Measurements from ENCODE around the gene BTBD9. TPM values are rescaled to one million over a fixed set of nuclear protein-coding genes. Genes with fewer than 3 reads are reported as not detected.

Gene BTBD9
- total RNA-seq, 1 experiment from 2014 or later = 19.4 TPM

- BruUV-seq (replicated peaks) = no TSS peak
- H3K9me3 Mint-ChIP-seq (ENCODE audit: low read depth, unreplicated experiment) = no peaks in the 10 kb centered on the region
- no peak overlapping the region for H3K27ac Mint-ChIP-seq (ENCODE audit: unreplicated experiment)
- CTCF ChIA-PET = interaction anchor here (0.6 kb wide), 1 partner anchor 352 kb away, joined by 4 read pairs; no protein-coding TSS in a partner anchor
- no peak overlapping the region for H3K4me3 Mint-ChIP-seq (ENCODE audit: low read depth, unreplicated experiment)
- peaks cover 8% of the 10 kb centered on the region for H3K4me1 Mint-ChIP-seq (ENCODE audit: low read depth, unreplicated experiment)
- no peak for TF ChIP-seq CTCF (IDR thresholded peaks at IDR 0.05; ENCODE audit: unreplicated experiment)
- H3K27me3 Mint-ChIP-seq (ENCODE audit: unreplicated experiment) = no peaks in the 10 kb centered on the region
- DNase-seq = no peak
- H3K36me3 Mint-ChIP-seq (ENCODE audit: insufficient read depth, unreplicated experiment) = peaks cover 18% of the 10 kb centered on the region
- intact Hi-C loops (cut with micrococcal nuclease; ENCODE audit: unreplicated experiment) = no loop called here
These were observed 486.5 kb downstream of the BTBD9 start for GRCh38 chr6:38153076-38153797.

GRCh38 chr6:38152620-38153019, 487.1 kb downstream of the BTBD9 start:
- no peak for TF ChIP-seq CTCF (IDR thresholded peaks at IDR 0.05; ENCODE audit: unreplicated experiment)
- no peak overlapping the region for H3K27ac Mint-ChIP-seq (ENCODE audit: unreplicated experiment)
- no peak overlapping the region for H3K4me3 Mint-ChIP-seq (ENCODE audit: low read depth, unreplicated experiment)
- CTCF ChIA-PET = interaction anchor here (0.6 kb wide), 1 partner anchor 353 kb away, joined by 4 read pairs; no protein-coding TSS in a partner anchor
- no peaks in the 10 kb centered on the region for H3K9me3 Mint-ChIP-seq (ENCODE audit: low read depth, unreplicated experiment)
- H3K36me3 Mint-ChIP-seq (ENCODE audit: insufficient read depth, unreplicated experiment) = peaks cover 14% of the 10 kb centered on the region
- H3K4me1 Mint-ChIP-seq (ENCODE audit: low read depth, unreplicated experiment) = peaks cover 8% of the 10 kb centered on the region
- no peaks in the 10 kb centered on the region for H3K27me3 Mint-ChIP-seq (ENCODE audit: unreplicated experiment)
- no peak for DNase-seq
- no TSS peak for BruUV-seq (replicated peaks)
- intact Hi-C loops (cut with micrococcal nuclease; ENCODE audit: unreplicated experiment) = no loop called here

- Mint-ChIP-seq H3K4me3 (ENCODE audit: low read depth, unreplicated experiment) (no peak overlapping the region), H3K27ac (ENCODE audit: unreplicated experiment) (no peak overlapping the region), H3K4me1 (ENCODE audit: low read depth, unreplicated experiment) (peaks cover 8% of the 10 kb centered on the region), H3K27me3 (ENCODE audit: unreplicated experiment) (no peaks in the 10 kb centered on the region), H3K36me3 (ENCODE audit: insufficient read depth, unreplicated experiment) (peaks cover 8% of the 10 kb centered on the region), H3K9me3 (ENCODE audit: low read depth, unreplicated experiment) (no peaks in the 10 kb centered on the region)
- no peak for DNase-seq
- BruUV-seq (replicated peaks) = no TSS peak
- TF ChIP-seq CTCF (IDR thresholded peaks at IDR 0.05; ENCODE audit: unreplicated experiment) = no peak
- intact Hi-C loops (cut with micrococcal nuclease; ENCODE audit: unreplicated experiment) = no loop called here
- CTCF ChIA-PET = no interaction called here
These were observed 487.9 kb downstream of the BTBD9 start for GRCh38 chr6:38151580-38152500.

- no TSS peak for BruUV-seq (replicated peaks)
- CTCF ChIA-PET = interaction anchor here (0.5 kb wide), 1 partner anchor 31 kb away, joined by 3 read pairs; no protein-coding TSS in a partner anchor
- Mint-ChIP-seq H3K4me3 (ENCODE audit: low read depth, unreplicated experiment) (no peak overlapping the region), H3K27ac (ENCODE audit: unreplicated experiment) (no peak overlapping the region), H3K27me3 (ENCODE audit: unreplicated experiment) (no peaks in the 10 kb centered on the region), H3K36me3 (ENCODE audit: insufficient read depth, unreplicated experiment) (peaks cover 13% of the 10 kb centered on the region), H3K9me3 (ENCODE audit: low read depth, unreplicated experiment) (no peaks in the 10 kb centered on the region), H3K4me1 (ENCODE audit: low read depth, unreplicated experiment) (peaks cover 18% of the 10 kb centered on the region)
- intact Hi-C loops (cut with micrococcal nuclease; ENCODE audit: unreplicated experiment) = no loop called here
- DNase-seq = no peak
- TF ChIP-seq CTCF (IDR thresholded peaks at IDR 0.05; ENCODE audit: unreplicated experiment) = no peak
These were observed 488.9 kb downstream of the BTBD9 start for GRCh38 chr6:38150681-38151296.

Data from Calu3 (cell line).